H1 (cell line): ENCODE measurements around the gene SHOX. TPM values are rescaled to one million over a fixed set of nuclear protein-coding genes. Genes with fewer than 3 reads are reported as not detected.

Experiments
- CHD1 ChIP-seq: IDR thresholded peaks from 2 replicates; pipeline ENCODE4 v1.6.1; 2012; ENCODE audit warnings: low read depth, low read length, improper control_type of control experiment
- EP300 ChIP-seq, 2 experiments: IDR thresholded peaks; 1 replicate in 1 of 2; 2 replicates in 1 of 2; pipeline ENCODE4 v1.6.1; 2011 to 2012; ENCODE audit warnings: low read depth in 2 of 2, low read length in 2 of 2, mild to moderate bottlenecking in 2 of 2, borderline replicate concordance in 1 of 2, inconsistent platforms in 1 of 2, moderate library complexity in 1 of 2
- POLR2A ChIP-seq, 2 experiments: IDR thresholded peaks; 1 replicate in 1 of 2; 2 replicates in 1 of 2; pipeline ENCODE4 v1.6.1; 2011; ENCODE audit warnings: low read depth in 2 of 2, low read length in 2 of 2, mild to moderate bottlenecking in 2 of 2; ENCODE audit errors: control extremely low read depth in 1 of 2
- SIX5 ChIP-seq: IDR thresholded peaks from 2 replicates; pipeline ENCODE4 v1.6.1; 2011; ENCODE audit warnings: mild to moderate bottlenecking, low read depth, low read length
- SP2 ChIP-seq: IDR thresholded peaks from 2 replicates; pipeline ENCODE4 v1.6.1; 2012; ENCODE audit warnings: mild to moderate bottlenecking, low read length, inconsistent platforms
- SP4 ChIP-seq: IDR thresholded peaks from 2 replicates; pipeline ENCODE4 v1.6.1; 2012; ENCODE audit warnings: low read length, inconsistent platforms
- SRF ChIP-seq: IDR thresholded peaks from 2 replicates; pipeline ENCODE4 v1.6.1; 2011; ENCODE audit warnings: mild to moderate bottlenecking, low read depth, low read length, moderate library complexity
- polyA plus RNA-seq, 7 experiments: library from polyadenylated mRNA; depleted of rRNA in 3 of 7; stranded (reverse) in 5 of 7; unstranded in 2 of 7; fragments of >200 nt in 5 of 7; fragments of 200-250 nt in 2 of 7; gene quantifications; 1 replicate in 5 of 7; 2 replicates in 1 of 7; 4 replicates in 1 of 7; pipeline versions ENCODE4 v1.2.1 to v1.2.3, GENCODE V29; 2011 to 2013; ENCODE audit warnings: missing spikeins in 2 of 7, mixed read lengths in 2 of 7
- total RNA-seq: library from RNA; stranded (reverse); fragmentation: NEBNext Ultra II Directional; extraction: Animal tissue kit (Norgen Biotek cat#: 25700); gene quantifications from 2 replicates; pipeline ENCODE4 v1.2.1, GENCODE V29; 2021
- TF ChIP-seq, protein P1 (sequence below): IDR thresholded peaks from 2 replicates; pipeline ENCODE4 v1.6.1; 2012; ENCODE audit warnings: low read length, inconsistent platforms

SHOX gene
- total and polyA plus RNA-seq, 2 of the 8 experiments (the other 6 are each of a cell fraction or from before 2014, with no cell fraction given) = 0.05 to 0.15 TPM

DNA sequence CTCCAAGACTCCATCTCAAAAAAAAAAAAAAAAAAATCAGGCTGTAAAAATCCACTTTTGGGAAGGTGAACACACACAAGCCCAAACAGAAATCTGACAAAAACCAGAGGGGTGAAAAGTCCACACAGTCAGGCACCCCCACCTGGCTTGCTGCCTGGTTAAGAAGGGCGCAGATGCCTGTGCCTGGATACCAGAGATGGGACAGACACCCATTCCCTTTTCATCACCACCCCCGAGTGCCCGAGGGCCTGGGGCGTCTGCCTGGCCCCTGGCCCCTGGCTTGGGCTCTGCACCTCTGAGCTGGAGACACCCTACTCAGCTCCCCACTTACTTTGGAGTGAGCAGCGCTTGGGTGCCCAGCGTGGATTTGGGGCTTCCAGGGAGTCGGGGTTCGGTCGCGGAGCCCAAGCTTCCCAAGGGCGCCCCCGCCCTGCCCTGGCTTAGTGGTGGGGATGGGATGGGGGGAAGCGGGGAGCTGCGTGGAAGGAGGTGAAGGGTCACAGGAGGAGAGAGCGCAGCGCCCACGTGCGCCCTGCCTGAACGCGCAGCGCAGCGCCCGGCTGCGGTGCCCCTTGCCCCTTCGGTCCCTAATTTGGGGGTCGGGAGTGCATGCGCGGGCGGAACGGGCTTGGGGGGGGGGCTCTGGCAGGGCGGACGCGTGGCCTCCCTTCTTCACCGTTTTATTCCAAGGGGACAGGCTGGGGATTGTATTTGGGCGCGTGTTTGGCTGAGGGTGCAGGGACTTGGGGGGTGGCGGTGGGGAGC lies 11.3 kb downstream of the SHOX start (continued):
- no peak for TF ChIP-seq SRF
- TF ChIP-seq, protein P1, sequence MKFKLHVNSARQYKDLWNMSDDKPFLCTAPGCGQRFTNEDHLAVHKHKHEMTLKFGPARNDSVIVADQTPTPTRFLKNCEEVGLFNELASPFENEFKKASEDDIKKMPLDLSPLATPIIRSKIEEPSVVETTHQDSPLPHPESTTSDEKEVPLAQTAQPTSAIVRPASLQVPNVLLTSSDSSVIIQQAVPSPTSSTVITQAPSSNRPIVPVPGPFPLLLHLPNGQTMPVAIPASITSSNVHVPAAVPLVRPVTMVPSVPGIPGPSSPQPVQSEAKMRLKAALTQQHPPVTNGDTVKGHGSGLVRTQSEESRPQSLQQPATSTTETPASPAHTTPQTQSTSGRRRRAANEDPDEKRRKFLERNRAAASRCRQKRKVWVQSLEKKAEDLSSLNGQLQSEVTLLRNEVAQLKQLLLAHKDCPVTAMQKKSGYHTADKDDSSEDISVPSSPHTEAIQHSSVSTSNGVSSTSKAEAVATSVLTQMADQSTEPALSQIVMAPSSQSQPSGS = no peak
- TF ChIP-seq EP300 (IDR thresholded peaks at IDR 0.05; ENCODE audit: borderline replicate concordance in 1 of 2, low read depth in 2 of 2, low read length in 2 of 2) = no peak
- TF ChIP-seq CHD1 = no peak
- no peak for TF ChIP-seq SIX5
- TF ChIP-seq POLR2A (IDR thresholded peaks at IDR 0.05; ENCODE audit: control extremely low read depth in 1 of 2, low read depth in 2 of 2, low read length in 2 of 2) = no peak
- no peak for TF ChIP-seq SP2
- TF ChIP-seq SP4 = no peak
